ENCODE results near the gene GPR158. TPM values are rescaled to one million over a fixed set of nuclear protein-coding genes. Genes with fewer than 3 reads are reported as not detected.

Gene GPR158
- total RNA-seq, 1 experiment from 2014 or later: 2.9 TPM

DNA sequence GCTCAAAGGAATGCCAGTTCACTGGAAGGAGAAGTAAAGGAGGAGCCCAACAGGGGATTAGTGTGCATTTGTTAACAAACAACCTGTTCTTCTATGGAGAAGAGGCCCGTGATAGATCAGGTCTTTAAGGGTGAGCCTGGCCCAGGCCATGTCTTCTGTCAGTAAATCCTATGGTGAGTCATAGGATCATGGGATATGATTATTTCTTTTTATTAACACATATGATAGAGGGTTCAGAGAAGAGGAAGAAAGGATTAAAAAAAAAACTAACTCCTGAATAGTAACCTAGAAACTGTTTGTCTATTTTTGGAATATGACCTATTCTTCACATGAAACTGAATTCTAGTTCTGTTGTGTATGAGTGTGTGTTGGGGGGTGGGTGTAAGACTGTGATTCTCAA is 70.4 kb downstream of the GPR158 start:
- H3K9me3 ChIP-seq (ENCODE audit: control insufficient read depth in 1 of 2, insufficient read depth in 1 of 2, low read depth in 1 of 2, low read length in 2 of 2): no peaks in the 10 kb centered on the region
- intact Hi-C loops (cut with micrococcal nuclease): no loop called here
- no peak for ATAC-seq
- no peak for DNase-seq (ENCODE audit: low read depth, low spot score)
- H3K27me3 ChIP-seq (ENCODE audit: insufficient read depth, low read length): no peaks in the 10 kb centered on the region
- ChIA-PET POLR2A (no interaction called here), RAD21 (ENCODE audit: low non-redundant PET in 1 of 2, low total read pairs in 2 of 2, uncharacterized antibody in 2 of 2, unreplicated experiment in 2 of 2) (no interaction called here), CTCF (no interaction called here)
- H3K27ac ChIP-seq (ENCODE audit: low read depth, low read length): no peak overlapping the region
- H3K4me3 ChIP-seq (replicated peaks in 1 of 2; ENCODE audit: low read depth in 1 of 2, low read length in 2 of 2): no peak overlapping the region
- H3K4me2 ChIP-seq (ENCODE audit: low read length): no peak overlapping the region
- no peaks in the 10 kb centered on the region for H3K79me2 ChIP-seq (ENCODE audit: insufficient read depth, low read length)
- TF ChIP-seq TCF7L2 (IDR thresholded peaks at IDR 0.05; ENCODE audit: borderline replicate concordance, extremely low read depth, insufficient read depth, insufficient read length) (no peak), ELF1 (IDR thresholded peaks at IDR 0.05; ENCODE audit: borderline replicate concordance, low read depth) (no peak), ZFX (IDR thresholded peaks at IDR 0.05) (no peak), REST (IDR thresholded peaks at IDR 0.05; ENCODE audit: low read depth) (no peak), EZH2 (IDR thresholded peaks at IDR 0.05) (no peak), EZH2phosphoT487 (IDR thresholded peaks at IDR 0.05; ENCODE audit: borderline replicate concordance) (no peak), RAD21 (IDR thresholded peaks at IDR 0.05; ENCODE audit: low read depth) (no peak), POLR2A (IDR thresholded peaks at IDR 0.05; ENCODE audit: borderline replicate concordance, extremely low read depth, insufficient read depth, insufficient read length) (no peak), YY1 (IDR thresholded peaks at IDR 0.05; ENCODE audit: extremely low read depth, insufficient replicate concordance, low read depth, low read length) (no peak), POLR2AphosphoS5 (IDR thresholded peaks at IDR 0.05; ENCODE audit: low read depth, low read length) (no peak), FOSL1 (IDR thresholded peaks at IDR 0.05; ENCODE audit: low read depth) (no peak), SRF (IDR thresholded peaks at IDR 0.05; ENCODE audit: low read depth) (no peak), SP1 (IDR thresholded peaks at IDR 0.05; ENCODE audit: low read depth) (no peak), CEBPB (IDR thresholded peaks at IDR 0.05; ENCODE audit: low read depth) (no peak), CBX3 (IDR thresholded peaks at IDR 0.05; ENCODE audit: low read depth) (no peak)
- TF ChIP-seq, protein P1, sequence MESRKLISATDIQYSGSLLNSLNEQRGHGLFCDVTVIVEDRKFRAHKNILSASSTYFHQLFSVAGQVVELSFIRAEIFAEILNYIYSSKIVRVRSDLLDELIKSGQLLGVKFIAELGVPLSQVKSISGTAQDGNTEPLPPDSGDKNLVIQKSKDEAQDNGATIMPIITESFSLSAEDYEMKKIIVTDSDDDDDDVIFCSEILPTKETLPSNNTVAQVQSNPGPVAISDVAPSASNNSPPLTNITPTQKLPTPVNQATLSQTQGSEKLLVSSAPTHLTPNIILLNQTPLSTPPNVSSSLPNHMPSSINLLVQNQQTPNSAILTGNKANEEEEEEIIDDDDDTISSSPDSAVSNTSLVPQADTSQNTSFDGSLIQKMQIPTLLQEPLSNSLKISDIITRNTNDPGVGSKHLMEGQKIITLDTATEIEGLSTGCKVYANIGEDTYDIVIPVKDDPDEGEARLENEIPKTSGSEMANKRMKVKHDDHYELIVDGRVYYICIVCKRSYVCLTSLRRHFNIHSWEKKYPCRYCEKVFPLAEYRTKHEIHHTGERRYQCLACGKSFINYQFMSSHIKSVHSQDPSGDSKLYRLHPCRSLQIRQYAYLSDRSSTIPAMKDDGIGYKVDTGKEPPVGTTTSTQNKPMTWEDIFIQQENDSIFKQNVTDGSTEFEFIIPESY (IDR thresholded peaks at IDR 0.05; ENCODE audit: extremely low read depth, insufficient replicate concordance, low read length): no peak
- no peaks in the 10 kb centered on the region for H4K20me1 ChIP-seq (ENCODE audit: insufficient read depth)
- H2AFZ ChIP-seq (ENCODE audit: low read depth, low read length, poor library complexity, severe bottlenecking): no peak overlapping the region
- no peak overlapping the region for H3K9ac ChIP-seq (ENCODE audit: low read length)
- no peaks in the 10 kb centered on the region for H3K9me2 ChIP-seq (ENCODE audit: insufficient read depth)
- no peaks in the 10 kb centered on the region for H3K36me3 ChIP-seq (ENCODE audit: control insufficient read depth in 1 of 2, insufficient read depth in 2 of 2, low read length in 2 of 2)
- H3K4me1 ChIP-seq (ENCODE audit: control insufficient read depth in 1 of 2, insufficient read depth in 2 of 2, low read length in 2 of 2): no peaks in the 10 kb centered on the region
- BruUV-seq (replicated peaks): no TSS peak
